Ascending aorta (tissue), 2 donors: ENCODE measurements around the gene RELA. TPM values are rescaled to one million over a fixed set of nuclear protein-coding genes. Genes with fewer than 3 reads are reported as not detected.

Experiments used
- DNase-seq, 2 donors: peaks; one replicate each; pipeline ENCODE4 v3.0.0-alpha.2; 2019; ENCODE audit warnings: low spot score in 2 of 2
- H3K27ac ChIP-seq, 2 donors: fragments of 200-600 bp; sonication (generic); one replicate each; pipeline ENCODE4 v1.5.1; 2016 to 2017; ENCODE audit warnings: mild to moderate bottlenecking in 1 of 2
- H3K27me3 ChIP-seq: fragments of 200-600 bp; sonication (generic); one replicate; pipeline ENCODE4 v1.5.1; 2017
- H3K36me3 ChIP-seq, 2 donors: fragments of 200-600 bp; sonication (generic); one replicate each; pipeline ENCODE4 v1.5.1; 2016
- H3K4me1 ChIP-seq, 2 donors: fragments of 200-600 bp; sonication (generic); one replicate each; pipeline ENCODE4 v1.5.1; 2016 to 2017; ENCODE audit warnings: mild to moderate bottlenecking in 1 of 2
- H3K4me3 ChIP-seq, 2 donors: fragments of 200-600 bp; sonication (generic); one replicate each; pipeline ENCODE4 v1.5.1; 2016 to 2017; ENCODE audit warnings: mild to moderate bottlenecking in 1 of 2
- H3K9me3 ChIP-seq, 2 donors: fragments of 200-600 bp; sonication (generic); one replicate each; pipeline ENCODE4 v1.5.1; 2016
- CTCF ChIP-seq, 3 experiments: fragments of 200-600 bp in 2 of 3; fragments of 450-650 bp in 1 of 3; sonication (generic) in 2 of 3; IDR thresholded peaks; one replicate each; pipeline ENCODE4 v1.5.1; 2016 to 2019; ENCODE audit warnings: antibody characterized with exemption in 3 of 3, mild to moderate bottlenecking in 1 of 3, moderate library complexity in 1 of 3
- intact Hi-C: fragments of 100-400 bp; cut with DNase I; formaldehyde crosslinking; loops from one replicate; pipeline ENCODE4 v1.15.1; 2023
- total RNA-seq: library from RNA; depleted of rRNA; stranded (reverse); fragments of >200 nt; gene quantifications from one replicate; pipeline ENCODE4 v1.1.0, GENCODE V29; 2016

The RELA gene
- total RNA-seq, 1 donor from 2014 or later: 115 TPM

GRCh38 chr11:65655570-65656332 lies 7.0 kb downstream of the RELA start:
- no peak for TF ChIP-seq CTCF (IDR thresholded peaks at IDR 0.05)
- H3K4me3 ChIP-seq: no peak overlapping the region
- peaks cover 65 to 71% of the 10 kb centered on the region in 2 donors for H3K36me3 ChIP-seq
- no peaks in the 10 kb centered on the region for H3K9me3 ChIP-seq
- no peak overlapping the region for H3K27ac ChIP-seq
- H3K4me1 ChIP-seq: peaks cover 12 to 27% of the 10 kb centered on the region in 2 donors
- intact Hi-C loops: no loop called here
- no peaks in the 10 kb centered on the region for H3K27me3 ChIP-seq
- DNase-seq: no peak

- TF ChIP-seq CTCF (IDR thresholded peaks at IDR 0.05): no peak
- Histone ChIP-seq H3K36me3 (peaks cover 61 to 71% of the 10 kb centered on the region in 2 donors), H3K9me3 (no peaks in the 10 kb centered on the region), H3K27ac (peak overlapping the region; percentile 89 to 93), H3K4me3 (no peak overlapping the region), H3K27me3 (no peaks in the 10 kb centered on the region), H3K4me1 (peaks cover 12 to 21% of the 10 kb centered on the region in 2 donors)
- intact Hi-C loops: loop anchor here (5.0 kb wide), 2 partner anchors 82 to 112 kb away; partner anchors contain the start of genes FAM89B and ZNRD2
- peak in 1 of 2 donors; percentile 63 for DNase-seq
These were observed 8.1 kb downstream of the RELA start for GRCh38 chr11:65654375-65655349.

- Histone ChIP-seq H3K36me3 (peaks cover 58 to 68% of the 10 kb centered on the region in 2 donors), H3K27me3 (no peaks in the 10 kb centered on the region), H3K4me3 (peak overlapping the region; percentile 51 to 62), H3K4me1 (peaks cover 12 to 17% of the 10 kb centered on the region in 2 donors), H3K27ac (peak overlapping the region; percentile 89 to 93), H3K9me3 (no peaks in the 10 kb centered on the region)
- no peak for TF ChIP-seq CTCF (IDR thresholded peaks at IDR 0.05)
- intact Hi-C loops: loop anchor here (1.0 to 5.0 kb wide), 3 partner anchors 9 to 111 kb away; partner anchors contain the start of genes FAM89B, RELA and ZNRD2
- DNase-seq: peak in 1 of 2 donors; percentile 59
These were observed 9.2 kb downstream of the RELA start for GRCh38 chr11:65653229-65654225.

GRCh38 chr11:65652511-65653228 lies 10.0 kb downstream of the RELA start:
- H3K27me3 ChIP-seq: no peaks in the 10 kb centered on the region
- TF ChIP-seq CTCF (IDR thresholded peaks at IDR 0.05): no peak
- peaks cover 49 to 60% of the 10 kb centered on the region in 2 donors for H3K36me3 ChIP-seq
- intact Hi-C loops: loop anchor here (1.0 to 5.0 kb wide), 5 partner anchors 10 to 110 kb away; partner anchors contain the start of genes FAM89B, PCNX3, RELA and SIPA1
- H3K4me1 ChIP-seq: peaks cover 12 to 17% of the 10 kb centered on the region in 2 donors
- peak overlapping the region; percentile 51 to 62 for H3K4me3 ChIP-seq
- peak overlapping the region; percentile 89 to 93 for H3K27ac ChIP-seq
- DNase-seq: peak; percentile 71 to 96
- no peaks in the 10 kb centered on the region for H3K9me3 ChIP-seq
